ENCODE measurements around the gene PROK2. TPM values are rescaled to one million over a fixed set of nuclear protein-coding genes. Genes with fewer than 3 reads are reported as not detected.

The PROK2 gene
- total RNA-seq, 1 donor from 2014 or later, result not detected

DNA sequence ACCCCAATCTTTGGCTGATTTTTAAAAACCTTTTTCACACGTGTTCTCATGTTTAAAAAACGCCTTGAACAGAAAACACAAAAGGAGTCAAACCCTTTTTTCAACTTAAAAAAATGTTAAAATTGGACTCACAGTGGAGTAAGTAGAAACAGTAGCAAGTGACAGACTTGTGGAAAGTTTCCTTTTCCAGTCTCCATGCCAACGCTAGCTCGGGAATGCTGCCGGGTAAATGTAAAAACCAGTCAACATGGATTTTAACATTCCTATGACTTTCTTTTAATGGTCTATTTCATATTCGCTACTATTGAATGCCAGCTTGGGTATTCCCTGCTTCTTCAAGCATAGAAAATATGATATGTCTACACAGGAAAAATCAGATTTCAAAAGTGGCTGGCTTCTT lies 1.6 kb upstream of the PROK2 start:
- no peak overlapping the region for H3K4me3 ChIP-seq (ENCODE audit: low read depth, low read length)
- H3K27me3 ChIP-seq (ENCODE audit: control insufficient read depth, insufficient read depth, low read length), result peaks cover 21% of the 10 kb centered on the region
- DNase-seq (ENCODE audit: low read depth) (no peak), FAIRE-seq (no peak)
- H3K36me3 ChIP-seq (ENCODE audit: control insufficient read depth, insufficient read depth, low read length), result no peaks in the 10 kb centered on the region
- TF ChIP-seq, protein P1, sequence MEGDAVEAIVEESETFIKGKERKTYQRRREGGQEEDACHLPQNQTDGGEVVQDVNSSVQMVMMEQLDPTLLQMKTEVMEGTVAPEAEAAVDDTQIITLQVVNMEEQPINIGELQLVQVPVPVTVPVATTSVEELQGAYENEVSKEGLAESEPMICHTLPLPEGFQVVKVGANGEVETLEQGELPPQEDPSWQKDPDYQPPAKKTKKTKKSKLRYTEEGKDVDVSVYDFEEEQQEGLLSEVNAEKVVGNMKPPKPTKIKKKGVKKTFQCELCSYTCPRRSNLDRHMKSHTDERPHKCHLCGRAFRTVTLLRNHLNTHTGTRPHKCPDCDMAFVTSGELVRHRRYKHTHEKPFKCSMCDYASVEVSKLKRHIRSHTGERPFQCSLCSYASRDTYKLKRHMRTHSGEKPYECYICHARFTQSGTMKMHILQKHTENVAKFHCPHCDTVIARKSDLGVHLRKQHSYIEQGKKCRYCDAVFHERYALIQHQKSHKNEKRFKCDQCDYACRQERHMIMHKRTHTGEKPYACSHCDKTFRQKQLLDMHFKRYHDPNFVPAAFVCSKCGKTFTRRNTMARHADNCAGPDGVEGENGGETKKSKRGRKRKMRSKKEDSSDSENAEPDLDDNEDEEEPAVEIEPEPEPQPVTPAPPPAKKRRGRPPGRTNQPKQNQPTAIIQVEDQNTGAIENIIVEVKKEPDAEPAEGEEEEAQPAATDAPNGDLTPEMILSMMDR (IDR thresholded peaks at IDR 0.05; ENCODE audit: insufficient read depth, low read length, severe bottlenecking), result no peak

GRCh38 chr3:71786217-71786549 lies 1.2 kb upstream of the PROK2 start:
- Histone ChIP-seq H3K27me3 (ENCODE audit: control insufficient read depth, insufficient read depth, low read length) (peaks cover 21% of the 10 kb centered on the region), H3K36me3 (ENCODE audit: control insufficient read depth, insufficient read depth, low read length) (no peaks in the 10 kb centered on the region), H3K4me3 (ENCODE audit: low read depth, low read length) (no peak overlapping the region)
- TF ChIP-seq, protein P1 (IDR thresholded peaks at IDR 0.05; ENCODE audit: insufficient read depth, low read length, severe bottlenecking), result no peak
- FAIRE-seq, result no peak
- DNase-seq (ENCODE audit: low read depth), result no peak

- TF ChIP-seq, protein P1 (IDR thresholded peaks at IDR 0.05; ENCODE audit: insufficient read depth, low read length, severe bottlenecking), result no peak
- FAIRE-seq (peak; percentile 7), DNase-seq (ENCODE audit: low read depth) (no peak)
- Histone ChIP-seq H3K27me3 (ENCODE audit: control insufficient read depth, insufficient read depth, low read length) (peaks cover 21% of the 10 kb centered on the region), H3K4me3 (ENCODE audit: low read depth, low read length) (no peak overlapping the region), H3K36me3 (ENCODE audit: control insufficient read depth, insufficient read depth, low read length) (no peaks in the 10 kb centered on the region)
Measured at GRCh38 chr3:71785532-71786216, 726 bp upstream of the PROK2 start.

GRCh38 chr3:71784201-71784913 lies 591 bp downstream of the PROK2 start:
- Histone ChIP-seq H3K27me3 (ENCODE audit: control insufficient read depth, insufficient read depth, low read length) (peaks cover 24% of the 10 kb centered on the region), H3K36me3 (ENCODE audit: control insufficient read depth, insufficient read depth, low read length) (no peaks in the 10 kb centered on the region), H3K4me3 (ENCODE audit: low read depth, low read length) (no peak overlapping the region)
- TF ChIP-seq, protein P1 (IDR thresholded peaks at IDR 0.05; ENCODE audit: insufficient read depth, low read length, severe bottlenecking), result no peak
- FAIRE-seq (no peak), DNase-seq (ENCODE audit: low read depth) (no peak)

DNA sequence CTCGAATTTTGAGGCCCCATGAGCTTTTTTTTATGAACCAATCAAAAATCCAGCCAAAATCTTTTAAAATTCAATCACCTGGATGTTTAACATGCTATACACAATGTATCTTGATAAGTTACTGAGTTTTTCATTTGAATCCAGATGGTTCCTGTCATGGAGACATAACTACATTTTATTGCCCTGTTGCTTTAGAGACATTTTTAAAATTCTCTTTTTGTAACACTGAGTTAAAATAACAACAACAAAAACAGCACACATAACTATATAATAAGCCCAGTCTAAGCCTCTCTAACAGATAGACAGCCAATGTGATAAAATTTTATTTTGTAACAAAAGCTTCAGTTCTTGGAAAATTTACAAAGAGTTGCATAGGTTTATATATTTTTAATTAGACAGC lies 1.8 kb downstream of the PROK2 start:
- H3K4me3 ChIP-seq (ENCODE audit: low read depth, low read length), result no peak overlapping the region
- H3K36me3 ChIP-seq (ENCODE audit: control insufficient read depth, insufficient read depth, low read length), result no peaks in the 10 kb centered on the region
- DNase-seq (ENCODE audit: low read depth) (no peak), FAIRE-seq (no peak)
- TF ChIP-seq, protein P1 (IDR thresholded peaks at IDR 0.05; ENCODE audit: insufficient read depth, low read length, severe bottlenecking), result no peak
- H3K27me3 ChIP-seq (ENCODE audit: control insufficient read depth, insufficient read depth, low read length), result peaks cover 24% of the 10 kb centered on the region

Measured in bronchial epithelial cell (primary cell).